Measurements from ENCODE around the gene FBXL7. TPM values are rescaled to one million over a fixed set of nuclear protein-coding genes. Genes with fewer than 3 reads are reported as not detected.

The FBXL7 gene
- total RNA-seq, 2 experiments from 2014 or later: not detected

GRCh38 chr5:15585841-15586591 is 86.0 kb downstream of the FBXL7 start:
- Mint-ChIP-seq H3K27ac (no peak overlapping the region), H3K9me3 (peaks cover 3% of the 10 kb centered on the region), H3K4me3 (no peak overlapping the region), H3K4me1 (no peaks in the 10 kb centered on the region), H3K36me3 (no peaks in the 10 kb centered on the region), H3K27me3 (no peaks in the 10 kb centered on the region)
- DNase-seq (no peak), ATAC-seq (ENCODE audit: low read depth) (no peak)
- POLR2A ChIA-PET: no interaction called here

GRCh38 chr5:15587916-15588315 is 87.9 kb downstream of the FBXL7 start:
- Mint-ChIP-seq H3K4me1 (no peaks in the 10 kb centered on the region), H3K9me3 (peaks cover 3% of the 10 kb centered on the region), H3K27ac (no peak overlapping the region), H3K4me3 (no peak overlapping the region), H3K36me3 (no peaks in the 10 kb centered on the region), H3K27me3 (no peaks in the 10 kb centered on the region)
- ATAC-seq (ENCODE audit: low read depth) (no peak), DNase-seq (no peak)
- POLR2A ChIA-PET: no interaction called here

- Mint-ChIP-seq H3K4me3 (no peak overlapping the region), H3K27ac (no peak overlapping the region), H3K27me3 (no peaks in the 10 kb centered on the region), H3K4me1 (no peaks in the 10 kb centered on the region), H3K9me3 (no peaks in the 10 kb centered on the region), H3K36me3 (no peaks in the 10 kb centered on the region)
- POLR2A ChIA-PET: no interaction called here
- ATAC-seq (ENCODE audit: low read depth) (no peak), DNase-seq (no peak)
Observed at GRCh38 chr5:15592728-15593127, 92.7 kb downstream of the FBXL7 start.

- POLR2A ChIA-PET: no interaction called here
- no peak overlapping the region for H3K4me3 Mint-ChIP-seq
- H3K27me3 Mint-ChIP-seq: no peaks in the 10 kb centered on the region
- H3K36me3 Mint-ChIP-seq: no peaks in the 10 kb centered on the region
- DNase-seq: no peak
- H3K9me3 Mint-ChIP-seq: no peaks in the 10 kb centered on the region
- H3K4me1 Mint-ChIP-seq: no peaks in the 10 kb centered on the region
- H3K27ac Mint-ChIP-seq: no peak overlapping the region
- no peak for ATAC-seq (ENCODE audit: low read depth)
Observed at GRCh38 chr5:15594977-15595568, 95.1 kb downstream of the FBXL7 start.

- Mint-ChIP-seq H3K27me3 (no peaks in the 10 kb centered on the region), H3K9me3 (no peaks in the 10 kb centered on the region), H3K4me1 (no peaks in the 10 kb centered on the region), H3K36me3 (no peaks in the 10 kb centered on the region), H3K4me3 (no peak overlapping the region), H3K27ac (no peak overlapping the region)
- POLR2A ChIA-PET: no interaction called here
- no peak for ATAC-seq (ENCODE audit: low read depth)
- no peak for DNase-seq
Observed at GRCh38 chr5:15595929-15596328, 95.9 kb downstream of the FBXL7 start.

- no peak overlapping the region for H3K27ac Mint-ChIP-seq
- no peaks in the 10 kb centered on the region for H3K4me1 Mint-ChIP-seq
- H3K36me3 Mint-ChIP-seq: no peaks in the 10 kb centered on the region
- no peaks in the 10 kb centered on the region for H3K9me3 Mint-ChIP-seq
- ATAC-seq (ENCODE audit: low read depth): no peak
- POLR2A ChIA-PET: no interaction called here
- DNase-seq: no peak
- no peaks in the 10 kb centered on the region for H3K27me3 Mint-ChIP-seq
- H3K4me3 Mint-ChIP-seq: no peak overlapping the region
Observed at GRCh38 chr5:15596936-15597335, 97.0 kb downstream of the FBXL7 start.

- Mint-ChIP-seq H3K36me3 (no peaks in the 10 kb centered on the region), H3K4me3 (no peak overlapping the region), H3K9me3 (no peaks in the 10 kb centered on the region), H3K27ac (no peak overlapping the region), H3K27me3 (no peaks in the 10 kb centered on the region), H3K4me1 (no peaks in the 10 kb centered on the region)
- no peak for DNase-seq
- no peak for ATAC-seq (ENCODE audit: low read depth)
- POLR2A ChIA-PET: no interaction called here
Observed at GRCh38 chr5:15597804-15598203, 97.8 kb downstream of the FBXL7 start.

- POLR2A ChIA-PET: no interaction called here
- H3K4me3 Mint-ChIP-seq: no peak overlapping the region
- no peaks in the 10 kb centered on the region for H3K27me3 Mint-ChIP-seq
- ATAC-seq (ENCODE audit: low read depth): no peak
- no peak for DNase-seq
- no peaks in the 10 kb centered on the region for H3K9me3 Mint-ChIP-seq
- H3K4me1 Mint-ChIP-seq: no peaks in the 10 kb centered on the region
- no peak overlapping the region for H3K27ac Mint-ChIP-seq
- no peaks in the 10 kb centered on the region for H3K36me3 Mint-ChIP-seq
Observed at GRCh38 chr5:15598294-15598902, 98.4 kb downstream of the FBXL7 start.

- POLR2A ChIA-PET: no interaction called here
- no peak for ATAC-seq (ENCODE audit: low read depth)
Observed at GRCh38 chr5:15600035-15600434, 100.1 kb downstream of the FBXL7 start.

GRCh38 chr5:15601274-15601673 is 101.3 kb downstream of the FBXL7 start:
- H3K4me1 Mint-ChIP-seq: no peaks in the 10 kb centered on the region
- DNase-seq (no peak), ATAC-seq (ENCODE audit: low read depth) (no peak)
- no peak overlapping the region for H3K27ac Mint-ChIP-seq
- no peaks in the 10 kb centered on the region for H3K9me3 Mint-ChIP-seq
- no peaks in the 10 kb centered on the region for H3K27me3 Mint-ChIP-seq
- POLR2A ChIA-PET: no interaction called here
- no peak overlapping the region for H3K4me3 Mint-ChIP-seq
- H3K36me3 Mint-ChIP-seq: no peaks in the 10 kb centered on the region

More at GRCh38 chr5:15600035-15600434, 100.1 kb downstream of the FBXL7 start:
- Mint-ChIP-seq H3K27me3 (no peaks in the 10 kb centered on the region), H3K9me3 (no peaks in the 10 kb centered on the region), H3K4me1 (no peaks in the 10 kb centered on the region), H3K36me3 (no peaks in the 10 kb centered on the region), H3K4me3 (no peak overlapping the region), H3K27ac (no peak overlapping the region)
- no peak for DNase-seq

GRCh38 chr5:15601853-15602252 is 101.9 kb downstream of the FBXL7 start:
- no peak overlapping the region for H3K27ac Mint-ChIP-seq
- POLR2A ChIA-PET: no interaction called here
- no peaks in the 10 kb centered on the region for H3K9me3 Mint-ChIP-seq
- no peaks in the 10 kb centered on the region for H3K27me3 Mint-ChIP-seq
- H3K36me3 Mint-ChIP-seq: no peaks in the 10 kb centered on the region
- no peak overlapping the region for H3K4me3 Mint-ChIP-seq
- no peaks in the 10 kb centered on the region for H3K4me1 Mint-ChIP-seq
- DNase-seq: no peak
- ATAC-seq (ENCODE audit: low read depth): no peak

- POLR2A ChIA-PET: no interaction called here
- Mint-ChIP-seq H3K36me3 (no peaks in the 10 kb centered on the region), H3K9me3 (no peaks in the 10 kb centered on the region), H3K4me3 (no peak overlapping the region), H3K4me1 (no peaks in the 10 kb centered on the region), H3K27ac (no peak overlapping the region), H3K27me3 (no peaks in the 10 kb centered on the region)
- DNase-seq (no peak), ATAC-seq (ENCODE audit: low read depth) (no peak)
Observed at GRCh38 chr5:15604986-15605385, 105.0 kb downstream of the FBXL7 start.

GRCh38 chr5:15606197-15606596 is 106.2 kb downstream of the FBXL7 start:
- no peaks in the 10 kb centered on the region for H3K36me3 Mint-ChIP-seq
- no peak overlapping the region for H3K27ac Mint-ChIP-seq
- H3K9me3 Mint-ChIP-seq: no peaks in the 10 kb centered on the region
- DNase-seq (no peak), ATAC-seq (ENCODE audit: low read depth) (no peak)
- POLR2A ChIA-PET: no interaction called here
- H3K4me3 Mint-ChIP-seq: no peak overlapping the region
- H3K27me3 Mint-ChIP-seq: no peaks in the 10 kb centered on the region
- H3K4me1 Mint-ChIP-seq: no peaks in the 10 kb centered on the region

- no peak for DNase-seq
- H3K4me1 Mint-ChIP-seq: no peaks in the 10 kb centered on the region
- H3K9me3 Mint-ChIP-seq: no peaks in the 10 kb centered on the region
- POLR2A ChIA-PET: no interaction called here
- no peak for ATAC-seq (ENCODE audit: low read depth)
- no peak overlapping the region for H3K27ac Mint-ChIP-seq
- no peaks in the 10 kb centered on the region for H3K27me3 Mint-ChIP-seq
- no peak overlapping the region for H3K4me3 Mint-ChIP-seq
- no peaks in the 10 kb centered on the region for H3K36me3 Mint-ChIP-seq
Observed at GRCh38 chr5:15607076-15607475, 107.1 kb downstream of the FBXL7 start.
